Chondrocyte (in vitro differentiated cells): ENCODE measurements around the gene EME2. TPM values are rescaled to one million over a fixed set of nuclear protein-coding genes. Genes with fewer than 3 reads are reported as not detected.

ENCODE experiments used
- DNase-seq: peaks from one replicate; pipeline ENCODE4 v3.0.0; 2021; ENCODE audit warnings: mixed read lengths, low spot score
- H3K27ac Mint-ChIP-seq: one replicate; pipeline ENCODE4 v1.8.0; 2021; ENCODE audit warnings: mild to moderate bottlenecking, moderate library complexity, mixed read lengths; ENCODE audit not compliant: unreplicated experiment
- H3K27me3 Mint-ChIP-seq: 2 replicates; pipeline ENCODE4 v1.8.0; 2021; ENCODE audit warnings: low read depth, mixed read lengths
- H3K36me3 Mint-ChIP-seq: 2 replicates; pipeline ENCODE4 v1.8.0; 2021; ENCODE audit warnings: low read depth, mixed read lengths
- H3K4me1 Mint-ChIP-seq: 2 replicates; pipeline ENCODE4 v1.8.0; 2021; ENCODE audit warnings: low read depth, mild to moderate bottlenecking, mixed read lengths
- H3K4me3 Mint-ChIP-seq: one replicate; pipeline ENCODE4 v1.8.0; 2021; ENCODE audit warnings: mild to moderate bottlenecking, moderate library complexity, mixed read lengths; ENCODE audit not compliant: unreplicated experiment
- H3K9me3 Mint-ChIP-seq: 2 replicates; pipeline ENCODE4 v1.8.0; 2021; ENCODE audit warnings: low read depth, mixed read lengths
- total RNA-seq: library from RNA; stranded (reverse); gene quantifications from 3 replicates; pipeline ENCODE4 v1.2.1, GENCODE V29; 2021
- TF ChIP-seq, protein P1 (sequence below): fragments of 200-600 bp; sonication (generic); IDR thresholded peaks from 2 replicates; pipeline ENCODE4 v1.5.0; 2021; ENCODE audit warnings: antibody characterized with exemption, mild to moderate bottlenecking, moderate library complexity

EME2 gene
- total RNA-seq, 1 donor from 2014 or later: 16.9 TPM

- H3K27ac Mint-ChIP-seq: no peak overlapping the region
- H3K36me3 Mint-ChIP-seq: peaks cover 2% of the 10 kb centered on the region
- no peak for DNase-seq
- no peak overlapping the region for H3K4me3 Mint-ChIP-seq
- TF ChIP-seq, protein P1, sequence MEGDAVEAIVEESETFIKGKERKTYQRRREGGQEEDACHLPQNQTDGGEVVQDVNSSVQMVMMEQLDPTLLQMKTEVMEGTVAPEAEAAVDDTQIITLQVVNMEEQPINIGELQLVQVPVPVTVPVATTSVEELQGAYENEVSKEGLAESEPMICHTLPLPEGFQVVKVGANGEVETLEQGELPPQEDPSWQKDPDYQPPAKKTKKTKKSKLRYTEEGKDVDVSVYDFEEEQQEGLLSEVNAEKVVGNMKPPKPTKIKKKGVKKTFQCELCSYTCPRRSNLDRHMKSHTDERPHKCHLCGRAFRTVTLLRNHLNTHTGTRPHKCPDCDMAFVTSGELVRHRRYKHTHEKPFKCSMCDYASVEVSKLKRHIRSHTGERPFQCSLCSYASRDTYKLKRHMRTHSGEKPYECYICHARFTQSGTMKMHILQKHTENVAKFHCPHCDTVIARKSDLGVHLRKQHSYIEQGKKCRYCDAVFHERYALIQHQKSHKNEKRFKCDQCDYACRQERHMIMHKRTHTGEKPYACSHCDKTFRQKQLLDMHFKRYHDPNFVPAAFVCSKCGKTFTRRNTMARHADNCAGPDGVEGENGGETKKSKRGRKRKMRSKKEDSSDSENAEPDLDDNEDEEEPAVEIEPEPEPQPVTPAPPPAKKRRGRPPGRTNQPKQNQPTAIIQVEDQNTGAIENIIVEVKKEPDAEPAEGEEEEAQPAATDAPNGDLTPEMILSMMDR: no peak
- no peaks in the 10 kb centered on the region for H3K27me3 Mint-ChIP-seq
- H3K4me1 Mint-ChIP-seq: no peaks in the 10 kb centered on the region
- H3K9me3 Mint-ChIP-seq: no peaks in the 10 kb centered on the region
Observed at GRCh38 chr16:1791256-1791942, 18.8 kb downstream of the EME2 start.

GRCh38 chr16:1791943-1792812 lies 19.6 kb downstream of the EME2 start:
- Mint-ChIP-seq H3K36me3 (peaks cover 2% of the 10 kb centered on the region), H3K27me3 (no peaks in the 10 kb centered on the region), H3K4me3 (no peak overlapping the region), H3K4me1 (no peaks in the 10 kb centered on the region), H3K27ac (no peak overlapping the region), H3K9me3 (peaks cover 2% of the 10 kb centered on the region)
- TF ChIP-seq, protein P1: no peak
- DNase-seq: peak; percentile 93

GRCh38 chr16:1792836-1793577 lies 20.4 kb downstream of the EME2 start:
- TF ChIP-seq, protein P1: no peak
- no peak overlapping the region for H3K4me3 Mint-ChIP-seq
- peak; percentile 93 for DNase-seq
- H3K36me3 Mint-ChIP-seq: peaks cover 4% of the 10 kb centered on the region
- H3K9me3 Mint-ChIP-seq: peaks cover 7% of the 10 kb centered on the region
- H3K27ac Mint-ChIP-seq: no peak overlapping the region
- no peaks in the 10 kb centered on the region for H3K4me1 Mint-ChIP-seq
- no peaks in the 10 kb centered on the region for H3K27me3 Mint-ChIP-seq

GRCh38 chr16:1793578-1794220 lies 21.1 kb downstream of the EME2 start, which contains the start of gene IGFALS:
TSS of gene IGFALS (minus strand) at chr16:1793705. CDS start at chr16:1793652, 53 bp downstream.
- Mint-ChIP-seq H3K27me3 (no peaks in the 10 kb centered on the region), H3K27ac (no peak within 1 kb of the TSS), H3K9me3 (peaks cover 8% of the 10 kb centered on the region), H3K4me1 (no peaks in the 10 kb centered on the region), H3K36me3 (peaks cover 4% of the 10 kb centered on the region), H3K4me3 (no peak within 1 kb of the TSS)
- DNase-seq: no peak
- TF ChIP-seq, protein P1: no peak
